ENCODE measurements around the gene JCAD.
"Not testable (repeated sequence)": the region's sequence is repeated elsewhere in the genome, so short reads cannot be mapped to it uniquely, and the experiment has no call there.

Gene JCAD

GRCh38 chr10:30025428-30025827 is 34.0 kb downstream of the JCAD start:
- FAIRE-seq, result not testable (repeated sequence)

- no peak for FAIRE-seq
These were observed 36.8 kb downstream of the JCAD start for GRCh38 chr10:30022590-30022989.

DNA sequence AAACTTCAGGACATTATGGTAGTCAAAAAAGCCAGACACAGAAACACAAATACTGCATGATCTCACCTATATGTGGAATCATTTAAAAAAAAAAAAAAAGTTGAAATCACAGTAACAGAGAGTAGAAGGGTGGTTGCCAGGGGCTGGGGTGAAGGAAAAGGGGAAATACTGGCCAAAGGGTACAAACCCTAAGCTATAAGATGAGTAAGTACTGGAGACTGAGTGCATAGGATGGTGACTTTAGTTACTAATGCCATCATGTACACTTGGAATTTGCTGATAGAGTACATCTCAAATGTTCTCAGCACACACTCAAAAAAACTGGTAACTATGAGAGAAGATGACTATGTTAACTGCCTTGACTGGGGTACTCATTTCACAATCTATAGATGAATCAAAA is 39.9 kb downstream of the JCAD start:
- no peak for FAIRE-seq

GRCh38 chr10:30018496-30018895 is 40.9 kb downstream of the JCAD start:
- no peak for FAIRE-seq

DNA sequence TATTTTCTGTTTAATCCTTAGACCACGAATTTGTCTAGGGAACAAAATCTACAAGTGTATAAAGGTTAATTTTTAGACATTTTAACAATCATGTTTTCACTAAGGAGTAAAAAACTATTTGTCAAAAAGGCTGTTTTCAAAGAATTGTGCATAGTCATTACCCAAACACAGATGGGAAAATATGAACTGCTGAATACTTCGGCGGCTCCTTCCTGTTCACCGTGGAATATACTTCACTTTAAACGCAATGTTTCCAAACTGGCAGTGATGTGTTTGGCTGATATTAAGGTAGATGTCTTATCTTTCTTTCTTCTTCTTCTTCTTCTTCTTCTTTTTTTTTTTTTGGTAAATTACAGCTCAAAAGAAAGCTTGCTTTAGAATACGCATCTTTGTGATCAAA is 41.4 kb downstream of the JCAD start:
- peak; percentile 55 for FAIRE-seq

DNA sequence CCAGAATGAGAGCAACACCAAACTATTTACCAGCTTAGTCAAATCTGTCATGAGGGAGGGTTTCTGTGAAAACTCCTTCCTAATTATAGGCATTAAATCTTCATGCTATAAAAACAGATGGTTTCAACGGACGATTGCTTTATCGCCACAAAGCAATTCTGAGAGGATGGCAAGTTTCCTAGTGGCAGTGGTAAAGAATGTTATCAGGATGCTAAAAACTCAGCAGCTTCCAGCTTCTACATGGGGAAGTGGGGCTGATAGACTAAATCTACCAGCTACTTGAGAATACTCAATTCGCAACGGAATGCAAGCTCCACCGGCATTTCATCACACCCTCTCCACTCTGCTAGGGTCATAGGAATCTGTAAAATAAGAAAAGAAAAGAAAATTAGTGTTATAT is 41.8 kb downstream of the JCAD start:
- no peak for FAIRE-seq

GRCh38 chr10:30014511-30014910 is 44.9 kb downstream of the JCAD start:
- FAIRE-seq, result peak; percentile 4

GRCh38 chr10:30013757-30014156 is 45.6 kb downstream of the JCAD start:
- no peak for FAIRE-seq

DNA sequence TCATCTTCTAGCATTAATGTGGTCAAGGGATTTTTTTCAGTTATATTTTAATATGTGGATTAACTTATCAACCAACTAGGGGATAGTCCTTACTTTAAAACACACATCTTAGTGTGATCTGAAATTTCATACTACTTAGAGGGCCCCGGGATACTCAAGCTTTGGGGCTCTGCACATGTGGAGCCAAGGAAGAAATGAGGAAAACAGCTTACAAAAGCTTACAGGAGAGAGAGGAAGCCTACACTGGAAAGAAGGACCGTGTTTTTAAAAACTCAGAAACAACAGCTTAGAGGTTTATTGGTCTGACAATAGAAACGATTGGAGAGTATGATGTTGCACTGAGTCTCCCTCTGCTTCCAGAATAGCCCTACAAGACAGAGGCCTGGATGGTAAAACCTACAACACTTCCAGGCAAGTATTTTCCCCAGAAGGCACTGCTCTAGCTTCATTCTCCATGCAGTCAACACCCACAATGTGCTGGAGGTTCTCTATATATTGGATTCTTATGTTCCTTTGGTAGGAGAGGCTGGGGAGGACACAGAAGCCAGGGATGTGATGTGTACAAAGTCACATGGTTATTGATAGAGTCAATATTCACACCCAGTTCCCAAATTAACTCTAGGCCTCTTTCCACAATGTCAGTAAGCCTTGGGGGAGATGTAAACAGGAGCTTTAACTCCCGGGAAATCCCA is 47.3 kb downstream of the JCAD start:
- FAIRE-seq, result no peak

DNA sequence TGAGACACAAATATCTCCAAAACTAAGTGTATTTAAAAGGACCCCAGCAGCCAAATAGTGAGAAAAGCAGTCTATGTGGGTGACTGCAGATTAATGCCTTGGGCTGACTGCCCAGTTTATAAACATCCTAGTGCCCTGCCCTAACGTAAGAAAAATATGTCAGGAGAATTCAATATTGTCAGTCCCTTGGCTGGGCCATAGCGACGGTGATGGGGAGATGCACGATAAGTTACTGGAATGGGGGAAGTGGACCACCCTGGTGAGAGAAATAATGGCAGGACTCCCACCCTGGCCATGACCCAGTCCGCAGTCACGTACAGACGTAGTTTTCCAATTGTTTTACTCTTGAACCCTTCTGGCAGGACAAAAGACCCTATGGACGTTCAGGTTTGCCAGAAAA is 48.0 kb downstream of the JCAD start:
- FAIRE-seq, result no peak

GRCh38 chr10:30007406-30007805 is 52.0 kb downstream of the JCAD start:
- no peak for FAIRE-seq

GRCh38 chr10:30006410-30006809 is 53.0 kb downstream of the JCAD start:
- no peak for FAIRE-seq

GRCh38 chr10:30005116-30005515 is 54.3 kb downstream of the JCAD start:
- FAIRE-seq, result not testable (repeated sequence)

GRCh38 chr10:30002426-30003266 is 56.7 kb downstream of the JCAD start:
- no peak for FAIRE-seq

DNA sequence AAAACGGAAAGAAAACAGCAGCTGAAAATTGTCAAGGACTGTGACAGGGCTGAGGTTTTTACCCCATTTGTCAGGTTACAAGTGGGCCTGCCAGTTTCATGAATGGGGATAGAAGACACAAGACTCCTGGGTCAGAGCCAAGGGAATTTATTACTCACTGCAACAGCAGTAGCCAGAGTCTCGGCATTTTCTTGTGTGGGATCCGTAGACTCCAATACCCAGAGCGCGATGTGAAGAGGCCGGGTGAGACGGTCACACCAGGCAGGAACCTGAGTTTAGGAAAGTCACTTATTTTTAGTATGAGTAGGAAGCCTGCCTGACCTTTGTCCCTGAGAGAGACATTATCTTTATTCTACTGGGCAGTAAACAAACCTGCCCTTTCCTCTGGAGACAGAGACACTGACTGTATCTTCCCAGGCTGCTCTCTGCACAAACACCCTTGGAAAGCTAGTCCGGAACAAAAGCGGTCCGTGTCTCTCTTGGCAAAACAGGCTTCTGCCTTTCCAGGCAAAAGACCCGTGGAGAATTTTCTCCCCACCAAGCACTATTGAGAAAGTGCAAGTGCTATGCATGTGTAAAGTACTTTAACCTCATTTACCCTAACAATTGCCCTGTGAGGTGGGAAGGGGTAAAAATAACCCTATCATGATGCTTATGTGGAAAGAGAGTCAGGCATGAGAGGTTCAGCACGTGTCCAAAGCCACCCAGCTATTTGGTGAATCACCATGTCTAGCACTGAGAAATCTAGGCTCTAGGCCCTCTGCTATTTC is 58.4 kb downstream of the JCAD start:
- no peak for FAIRE-seq

- FAIRE-seq, result no peak
These were observed 61.1 kb downstream of the JCAD start for GRCh38 chr10:29998142-29998808.

- no peak for FAIRE-seq
These were observed 64.6 kb downstream of the JCAD start for GRCh38 chr10:29994811-29995210.

DNA sequence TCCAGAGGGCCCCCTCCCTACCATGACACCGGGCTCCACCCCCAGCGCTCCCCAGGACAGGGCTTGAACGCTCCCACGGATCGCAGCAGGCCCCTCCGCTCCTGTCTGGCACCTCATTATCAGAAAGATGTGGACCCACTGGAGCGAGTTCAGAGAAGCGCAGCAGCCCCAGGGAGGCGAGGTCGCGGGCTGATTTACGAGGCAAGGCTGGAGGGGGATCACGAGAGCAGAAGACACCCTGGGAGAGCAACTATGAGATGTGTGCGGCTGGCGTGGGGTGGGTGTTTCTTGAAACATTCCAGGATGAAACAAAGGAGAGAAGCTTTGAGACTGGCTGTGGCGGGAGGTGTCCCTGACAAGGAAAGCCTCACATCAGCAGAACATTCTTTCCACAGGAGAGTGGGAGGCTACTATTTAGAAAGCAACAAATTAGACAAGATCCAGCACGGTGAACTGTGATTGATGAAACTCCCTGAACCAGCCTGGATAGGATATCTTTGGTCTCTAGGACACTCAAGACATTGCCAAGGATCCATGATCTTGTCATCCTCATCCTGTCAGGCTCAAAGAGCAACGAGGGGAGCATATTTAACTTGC is 66.0 kb downstream of the JCAD start:
- peak; percentile 65 for FAIRE-seq

DNA sequence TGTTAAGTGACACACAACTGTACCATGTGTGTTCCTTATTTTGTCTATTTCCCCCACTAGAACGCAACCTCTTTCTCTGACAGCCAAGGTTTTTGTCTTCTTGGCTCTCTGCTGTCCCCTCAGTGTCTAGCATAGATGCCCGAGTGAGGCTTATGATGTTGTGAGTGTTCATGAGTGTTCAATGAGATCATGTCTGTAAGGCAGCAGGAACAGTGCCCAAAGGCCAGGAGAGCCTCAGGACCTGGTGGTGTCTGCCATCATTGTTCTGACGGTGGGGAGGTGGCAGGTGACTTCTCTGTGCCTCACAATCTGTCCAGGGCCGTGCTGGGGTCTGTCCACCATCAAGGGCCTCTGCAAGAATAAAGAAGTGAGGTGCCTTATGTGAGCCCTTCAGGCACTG is 66.5 kb downstream of the JCAD start:
- no peak for FAIRE-seq

DNA sequence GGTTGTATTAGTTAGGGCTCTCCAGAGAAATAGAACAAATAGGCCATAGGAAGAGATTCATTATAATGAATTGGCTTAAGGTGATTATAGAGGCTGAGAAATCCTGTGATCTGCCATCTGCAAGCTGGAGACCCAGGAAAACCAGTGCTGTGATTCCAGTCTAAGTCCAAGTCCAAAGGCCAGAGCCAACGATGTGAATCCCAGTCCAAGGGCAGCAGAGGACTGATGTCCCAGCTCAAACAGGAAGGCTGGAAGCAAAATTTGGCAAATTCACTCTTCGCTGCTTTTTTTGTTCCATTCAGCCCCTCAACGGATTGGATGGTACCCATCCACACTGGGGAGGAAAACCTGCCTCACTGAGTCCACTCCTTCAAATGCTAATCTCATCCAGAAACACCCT is 68.0 kb downstream of the JCAD start:
- no peak for FAIRE-seq

DNA sequence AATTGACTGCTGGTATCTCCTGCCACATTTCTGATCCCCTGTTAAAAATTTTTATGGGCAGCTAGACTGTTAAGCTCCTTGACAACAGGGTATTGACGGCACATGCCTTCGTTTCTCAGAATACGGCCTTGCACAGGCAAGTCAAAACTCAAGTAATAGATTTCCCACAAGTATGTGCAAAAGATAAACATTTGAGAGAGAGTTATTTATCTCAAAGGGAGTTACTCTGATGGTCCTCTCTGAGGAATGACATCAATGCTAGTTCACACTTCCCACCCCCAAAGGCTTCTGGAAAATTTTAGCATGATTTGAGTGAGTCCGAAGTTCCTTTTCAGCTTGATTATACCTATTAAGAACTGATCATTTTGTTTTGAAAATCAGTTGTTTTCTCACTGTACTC is 71.9 kb downstream of the JCAD start:
- no peak for FAIRE-seq

DNA sequence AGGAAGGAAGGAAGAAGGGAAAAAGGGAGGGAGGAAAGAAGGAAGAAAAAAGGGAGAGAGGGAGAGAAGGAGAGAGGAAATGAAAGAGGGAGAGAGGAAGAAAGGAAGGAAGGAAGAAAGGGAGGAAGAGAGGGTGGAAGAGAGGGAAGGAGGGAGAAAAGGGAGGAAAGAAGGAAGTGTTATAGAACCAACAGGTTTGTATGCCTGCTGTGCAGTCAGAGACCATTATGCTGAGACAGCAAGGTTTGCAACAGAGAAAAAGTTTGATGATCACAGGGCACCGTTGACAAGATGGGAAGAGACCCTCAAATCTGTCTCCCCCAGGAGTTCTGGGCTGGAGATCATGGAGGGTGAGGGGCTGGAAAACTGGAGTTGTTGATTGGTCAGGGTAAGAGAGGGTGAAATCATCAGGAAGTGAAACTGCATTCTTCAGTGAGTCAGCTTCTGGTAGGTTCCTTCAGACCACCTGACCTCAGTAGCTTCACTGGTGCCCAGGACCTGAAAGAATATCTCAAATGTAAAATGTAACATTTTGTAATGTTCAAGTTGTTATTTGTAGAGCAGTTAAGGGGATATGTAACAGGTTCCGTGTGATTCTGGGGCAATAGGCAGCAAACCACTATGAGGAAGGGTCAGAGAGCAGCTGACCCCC is 76.3 kb downstream of the JCAD start:
- no peak for FAIRE-seq
